Activated T-helper 2 cell treated with anti-CD3 and anti-CD28 coated beads, Interferon-gamma antibody, Interleukin-2, Interleukin-4, amounts not matched to agents 10 μg/mL and 5 μg/mL and 100 μg/mL, durations not matched to agents 14 hours and 24 hours and 36 hours (primary cell): ENCODE results near the gene CLEC4M. TPM values are rescaled to one million over a fixed set of nuclear protein-coding genes. Genes with fewer than 3 reads are reported as not detected.
"Not testable (repeated sequence)": the region's sequence is repeated elsewhere in the genome, so short reads cannot be mapped to it uniquely, and the experiment has no call there.

Source experiments
- DNase-seq: peaks from one replicate; pipeline ENCODE4 v3.0.0; 2021; ENCODE audit warnings: low spot score
- H3K27ac Mint-ChIP-seq: one replicate; pipeline ENCODE4 v1.8.0; 2021; ENCODE audit warnings: mixed read lengths
- H3K27me3 Mint-ChIP-seq: one replicate; pipeline ENCODE4 v1.8.0; 2021; ENCODE audit warnings: low read depth, mixed read lengths
- H3K36me3 Mint-ChIP-seq: one replicate; pipeline ENCODE4 v1.8.0; 2021; ENCODE audit warnings: low read depth, mixed read lengths
- H3K4me1 Mint-ChIP-seq: one replicate; pipeline ENCODE4 v1.8.0; 2021; ENCODE audit warnings: low read depth, mixed read lengths
- H3K4me3 Mint-ChIP-seq: one replicate; pipeline ENCODE4 v1.8.0; 2021; ENCODE audit warnings: low read depth, mild to moderate bottlenecking, moderate library complexity, mixed read lengths
- H3K9me3 Mint-ChIP-seq: one replicate; pipeline ENCODE4 v1.8.0; 2021; ENCODE audit warnings: mixed read lengths
- intact Hi-C: fragments of 100-400 bp; cut with micrococcal nuclease; formaldehyde crosslinking; loops from one replicate; pipeline ENCODE4 v1.15.1; 2023
- total RNA-seq: library from RNA; stranded (reverse); gene quantifications from 2 replicates; pipeline ENCODE4 v1.2.3, GENCODE V29; 2022

Gene CLEC4M
- total RNA-seq, 1 donor from 2014 or later, result not detected

- H3K4me3 Mint-ChIP-seq, result no peak overlapping the region
- H3K9me3 Mint-ChIP-seq, result peaks cover 6% of the 10 kb centered on the region
- peaks cover 7% of the 10 kb centered on the region for H3K27me3 Mint-ChIP-seq
- H3K36me3 Mint-ChIP-seq, result no peaks in the 10 kb centered on the region
- DNase-seq, result no peak
- no peaks in the 10 kb centered on the region for H3K4me1 Mint-ChIP-seq
- no peak overlapping the region for H3K27ac Mint-ChIP-seq
- intact Hi-C loops, result no loop called here
Observed at GRCh38 chr19:7744871-7745650, 18.0 kb upstream of the CLEC4M start.

- H3K36me3 Mint-ChIP-seq, H3K27ac Mint-ChIP-seq, H3K4me3 Mint-ChIP-seq, DNase-seq, H3K4me1 Mint-ChIP-seq, intact Hi-C loops, H3K27me3 Mint-ChIP-seq: not testable (repeated sequence)
- H3K9me3 Mint-ChIP-seq, result peaks cover 11% of the 10 kb centered on the region
Observed at GRCh38 chr19:7746306-7746705, 16.7 kb upstream of the CLEC4M start.

GRCh38 chr19:7746903-7747884 lies 15.8 kb upstream of the CLEC4M start, which contains the start of gene CD209:
CD209 (minus strand) TSS chr19:7747534; CDS start chr19:7747511, 23 bp downstream.
- H3K27ac Mint-ChIP-seq, result no peak within 1 kb of the TSS
- H3K27me3 Mint-ChIP-seq, result peaks cover 4% of the 10 kb centered on the region
- no peaks in the 10 kb centered on the region for H3K36me3 Mint-ChIP-seq
- H3K4me3 Mint-ChIP-seq, result no peak within 1 kb of the TSS
- peaks cover 8% of the 10 kb centered on the region for H3K4me1 Mint-ChIP-seq
- intact Hi-C loops, result no loop called here
- H3K9me3 Mint-ChIP-seq, result peaks cover 15% of the 10 kb centered on the region
- no peak for DNase-seq

GRCh38 chr19:7748171-7748570 lies 14.9 kb upstream of the CLEC4M start:
- Mint-ChIP-seq H3K4me1 (peaks cover 8% of the 10 kb centered on the region), H3K36me3 (no peaks in the 10 kb centered on the region), H3K9me3 (peaks cover 19% of the 10 kb centered on the region), H3K4me3 (no peak overlapping the region), H3K27me3 (peaks cover 6% of the 10 kb centered on the region), H3K27ac (no peak overlapping the region)
- no peak for DNase-seq
- intact Hi-C loops, result no loop called here

- Mint-ChIP-seq H3K4me3 (no peak overlapping the region), H3K27ac (no peak overlapping the region)
Observed at GRCh38 chr19:7748756-7749155, 14.3 kb upstream of the CLEC4M start.

GRCh38 chr19:7751157-7751783 lies 11.8 kb upstream of the CLEC4M start:
- Mint-ChIP-seq H3K27me3 (peaks cover 5% of the 10 kb centered on the region), H3K9me3 (peaks cover 34% of the 10 kb centered on the region), H3K36me3 (no peaks in the 10 kb centered on the region), H3K27ac (no peak overlapping the region), H3K4me1 (peaks cover 8% of the 10 kb centered on the region), H3K4me3 (no peak overlapping the region)
- DNase-seq, result no peak
- intact Hi-C loops, result loop anchor here (1.0 kb wide), 1 partner anchor 21 kb away; no protein-coding TSS in a partner anchor

More at GRCh38 chr19:7748756-7749155, 14.3 kb upstream of the CLEC4M start:
- intact Hi-C loops, result no loop called here
- Mint-ChIP-seq H3K36me3 (no peaks in the 10 kb centered on the region), H3K9me3 (peaks cover 21% of the 10 kb centered on the region), H3K4me1 (peaks cover 8% of the 10 kb centered on the region), H3K27me3 (peaks cover 7% of the 10 kb centered on the region)
- no peak for DNase-seq

GRCh38 chr19:7756258-7756657 lies 6.8 kb upstream of the CLEC4M start:
- peaks cover 63% of the 10 kb centered on the region for H3K9me3 Mint-ChIP-seq
- H3K36me3 Mint-ChIP-seq, result peaks cover 16% of the 10 kb centered on the region
- peaks cover 3% of the 10 kb centered on the region for H3K27me3 Mint-ChIP-seq
- intact Hi-C loops, result no loop called here
- no peak for DNase-seq
- peaks cover 1% of the 10 kb centered on the region for H3K4me1 Mint-ChIP-seq
- H3K27ac Mint-ChIP-seq, result no peak overlapping the region
- no peak overlapping the region for H3K4me3 Mint-ChIP-seq

GRCh38 chr19:7757358-7757757 lies 5.7 kb upstream of the CLEC4M start:
- Mint-ChIP-seq H3K9me3 (peaks cover 58% of the 10 kb centered on the region), H3K4me3 (no peak overlapping the region), H3K36me3 (peaks cover 16% of the 10 kb centered on the region), H3K4me1 (no peaks in the 10 kb centered on the region), H3K27me3 (peaks cover 3% of the 10 kb centered on the region), H3K27ac (no peak overlapping the region)
- no peak for DNase-seq
- intact Hi-C loops, result no loop called here

GRCh38 chr19:7759156-7759555 lies 3.9 kb upstream of the CLEC4M start:
- peaks cover 4% of the 10 kb centered on the region for H3K27me3 Mint-ChIP-seq
- no peak for DNase-seq
- peaks cover 16% of the 10 kb centered on the region for H3K36me3 Mint-ChIP-seq
- H3K9me3 Mint-ChIP-seq, result peaks cover 53% of the 10 kb centered on the region
- H3K4me3 Mint-ChIP-seq, result no peak overlapping the region
- H3K27ac Mint-ChIP-seq, result no peak overlapping the region
- intact Hi-C loops, result no loop called here
- H3K4me1 Mint-ChIP-seq, result no peaks in the 10 kb centered on the region

- Mint-ChIP-seq H3K4me1 (no peaks in the 10 kb centered on the region), H3K27me3 (peaks cover 13% of the 10 kb centered on the region), H3K27ac (no peak overlapping the region), H3K36me3 (peaks cover 11% of the 10 kb centered on the region), H3K4me3 (no peak overlapping the region), H3K9me3 (peaks cover 18% of the 10 kb centered on the region)
- DNase-seq, result no peak
- intact Hi-C loops, result no loop called here
Observed at GRCh38 chr19:7763696-7764095, 653 bp downstream of the CLEC4M start.

GRCh38 chr19:7764157-7764556 lies 1.1 kb downstream of the CLEC4M start:
- intact Hi-C loops, H3K36me3 Mint-ChIP-seq, H3K4me1 Mint-ChIP-seq, DNase-seq, H3K4me3 Mint-ChIP-seq, H3K27ac Mint-ChIP-seq: not testable (repeated sequence)
- H3K9me3 Mint-ChIP-seq, result peaks cover 14% of the 10 kb centered on the region
- H3K27me3 Mint-ChIP-seq, result peaks cover 14% of the 10 kb centered on the region

GRCh38 chr19:7765043-7765442 lies 2.0 kb downstream of the CLEC4M start:
- H3K27ac Mint-ChIP-seq, intact Hi-C loops, DNase-seq, H3K9me3 Mint-ChIP-seq, H3K4me3 Mint-ChIP-seq, H3K36me3 Mint-ChIP-seq, H3K4me1 Mint-ChIP-seq: not testable (repeated sequence)
- peaks cover 14% of the 10 kb centered on the region for H3K27me3 Mint-ChIP-seq
